Adrenal gland (tissue), 5 donors: ENCODE measurements around the gene GOLGA6L9.
"Not testable (repeated sequence)": the region's sequence is repeated elsewhere in the genome, so short reads cannot be mapped to it uniquely, and the experiment has no call there.

Experiments
- POLR2A ChIP-seq, 2 donors: fragments of 450-650 bp; IDR thresholded peaks; one replicate each; pipeline ENCODE4 v1.6.1; 2017; ENCODE audit warnings: antibody characterized with exemption in 2 of 2, mild to moderate bottlenecking in 2 of 2, moderate library complexity in 1 of 2
- TF ChIP-seq, protein P1 (sequence below), 6 experiments: fragments of 450-650 bp in 4 of 6; fragments of 200-600 bp in 2 of 6; sonication (generic) in 1 of 6; IDR thresholded peaks; 1 replicate in 5 of 6; 2 replicates in 1 of 6; pipeline versions ENCODE4 v1.5.1 to v1.8.0; 2016 to 2021; ENCODE audit warnings: antibody characterized with exemption in 6 of 6, mild to moderate bottlenecking in 2 of 6, moderate library complexity in 1 of 6
- donor health status: DM: no; HTN: no; CAD: no.

DNA sequence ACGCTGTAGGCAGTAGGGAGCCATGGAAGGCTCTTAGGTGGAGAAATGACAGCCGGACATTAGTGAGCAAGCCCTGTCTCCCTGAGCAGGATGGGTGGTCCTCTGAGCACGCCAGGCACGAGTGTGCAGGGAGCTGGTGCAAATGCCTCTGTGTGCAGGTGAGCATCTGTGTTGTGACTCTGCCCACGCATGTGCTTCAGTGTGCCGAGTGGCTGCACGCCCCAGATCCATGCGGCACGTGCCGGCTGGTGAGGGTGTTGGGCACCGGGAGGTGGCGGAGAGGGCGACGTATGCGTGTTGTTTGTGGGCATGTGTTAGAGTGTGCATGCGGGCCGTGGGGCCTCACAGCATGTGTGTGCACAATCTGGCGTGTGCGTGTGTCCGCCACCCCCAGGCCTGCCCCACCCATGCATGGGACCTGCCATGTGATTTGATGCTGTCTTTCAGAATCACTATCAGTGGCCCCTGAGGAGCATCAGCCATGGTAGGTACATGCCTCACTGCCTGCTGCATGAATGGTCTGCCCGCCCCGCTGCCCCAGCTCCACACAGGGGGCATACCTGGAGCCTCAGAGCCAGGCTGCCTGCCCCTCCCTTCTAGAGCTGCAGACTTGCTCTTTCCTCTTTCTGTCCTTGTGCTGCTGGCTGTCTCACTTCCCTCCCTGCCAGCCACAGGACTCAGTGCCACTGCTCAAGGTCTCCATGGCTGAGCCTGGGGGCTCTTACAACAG is 45.1 kb downstream of the GOLGA6L9 start:
- TF ChIP-seq, protein P1, sequence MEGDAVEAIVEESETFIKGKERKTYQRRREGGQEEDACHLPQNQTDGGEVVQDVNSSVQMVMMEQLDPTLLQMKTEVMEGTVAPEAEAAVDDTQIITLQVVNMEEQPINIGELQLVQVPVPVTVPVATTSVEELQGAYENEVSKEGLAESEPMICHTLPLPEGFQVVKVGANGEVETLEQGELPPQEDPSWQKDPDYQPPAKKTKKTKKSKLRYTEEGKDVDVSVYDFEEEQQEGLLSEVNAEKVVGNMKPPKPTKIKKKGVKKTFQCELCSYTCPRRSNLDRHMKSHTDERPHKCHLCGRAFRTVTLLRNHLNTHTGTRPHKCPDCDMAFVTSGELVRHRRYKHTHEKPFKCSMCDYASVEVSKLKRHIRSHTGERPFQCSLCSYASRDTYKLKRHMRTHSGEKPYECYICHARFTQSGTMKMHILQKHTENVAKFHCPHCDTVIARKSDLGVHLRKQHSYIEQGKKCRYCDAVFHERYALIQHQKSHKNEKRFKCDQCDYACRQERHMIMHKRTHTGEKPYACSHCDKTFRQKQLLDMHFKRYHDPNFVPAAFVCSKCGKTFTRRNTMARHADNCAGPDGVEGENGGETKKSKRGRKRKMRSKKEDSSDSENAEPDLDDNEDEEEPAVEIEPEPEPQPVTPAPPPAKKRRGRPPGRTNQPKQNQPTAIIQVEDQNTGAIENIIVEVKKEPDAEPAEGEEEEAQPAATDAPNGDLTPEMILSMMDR (IDR thresholded peaks at IDR 0.05), result not testable (repeated sequence)
- TF ChIP-seq POLR2A (IDR thresholded peaks at IDR 0.05), result not testable (repeated sequence)
